ENCODE measurements around the gene DCPS. TPM values are rescaled to one million over a fixed set of nuclear protein-coding genes. Genes with fewer than 3 reads are reported as not detected.
"Not testable (repeated sequence)": the region's sequence is repeated elsewhere in the genome, so short reads cannot be mapped to it uniquely, and the experiment has no call there.

The DCPS gene
- total and polyA plus RNA-seq, 4 donors = 10.7 to 26.3 (median 20.4) TPM

DNA sequence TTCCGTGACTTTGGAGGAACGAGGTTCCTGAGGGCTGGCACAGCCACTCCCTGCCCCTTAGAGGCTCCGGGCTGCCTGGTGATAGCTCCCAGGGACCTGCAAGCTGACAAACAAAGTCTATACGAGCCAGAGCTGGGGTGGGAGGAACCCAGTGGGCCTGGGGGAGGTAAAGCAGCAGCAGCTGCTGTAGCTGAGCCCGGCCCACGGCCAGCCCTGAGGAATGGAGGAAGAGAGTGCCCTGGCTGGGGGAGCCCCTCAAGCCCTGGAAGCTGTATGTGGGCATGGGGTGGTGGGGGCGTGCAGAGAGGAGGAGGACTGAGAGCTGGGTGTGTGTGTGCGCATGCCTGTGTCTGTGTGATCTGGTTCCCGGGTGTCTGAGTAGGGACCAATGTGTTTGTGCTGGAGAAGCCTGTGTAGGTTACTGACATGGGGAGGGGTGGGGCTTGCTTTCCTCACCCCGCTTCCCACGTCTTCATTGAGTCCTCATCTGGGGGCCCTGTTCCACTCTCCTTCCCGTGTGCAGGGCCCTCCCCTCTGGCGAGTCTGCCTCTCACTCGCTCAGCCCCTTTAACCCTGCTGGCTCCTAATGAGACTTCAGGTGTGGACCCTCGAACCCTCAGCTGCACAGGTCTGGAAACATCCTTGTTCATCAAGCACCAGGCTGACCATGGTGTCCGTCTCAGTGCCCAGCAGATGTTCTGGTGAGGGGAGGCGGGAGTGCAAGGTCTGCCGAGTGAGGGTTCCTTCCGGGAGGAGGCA lies 62.4 kb downstream of the DCPS start:
- Histone ChIP-seq H3K27ac (ENCODE audit: low read depth in 1 of 2, low read length in 1 of 2) (peak overlapping the region; percentile 29 to 45), H3K36me3 (ENCODE audit: control insufficient read depth in 4 of 4, insufficient read depth in 4 of 4, low read length in 4 of 4) (no peaks in the 10 kb centered on the region), H3K27me3 (ENCODE audit: control insufficient read depth in 3 of 3, insufficient read depth in 3 of 3, low read length in 2 of 3) (no peaks in the 10 kb centered on the region), H3K4me3 (no peak overlapping the region), H3K9me3 (ENCODE audit: control insufficient read depth in 4 of 4, insufficient read depth in 3 of 4, low read length in 3 of 4) (no peaks in the 10 kb centered on the region), H3K9ac (ENCODE audit: insufficient read depth in 1 of 2, low read length in 2 of 2) (no peak overlapping the region), H3K4me1 (ENCODE audit: control insufficient read depth in 5 of 5, insufficient read depth in 5 of 5, low read length in 5 of 5) (peaks cover 0 to 16% (median 5%) of the 10 kb centered on the region in 5 donors)
- WGBS, 2 donors = 58 to 66% methylated on average over 17 to 19 of the region's 19 CpGs
- no peak for DNase-seq
- TF ChIP-seq, protein P1, sequence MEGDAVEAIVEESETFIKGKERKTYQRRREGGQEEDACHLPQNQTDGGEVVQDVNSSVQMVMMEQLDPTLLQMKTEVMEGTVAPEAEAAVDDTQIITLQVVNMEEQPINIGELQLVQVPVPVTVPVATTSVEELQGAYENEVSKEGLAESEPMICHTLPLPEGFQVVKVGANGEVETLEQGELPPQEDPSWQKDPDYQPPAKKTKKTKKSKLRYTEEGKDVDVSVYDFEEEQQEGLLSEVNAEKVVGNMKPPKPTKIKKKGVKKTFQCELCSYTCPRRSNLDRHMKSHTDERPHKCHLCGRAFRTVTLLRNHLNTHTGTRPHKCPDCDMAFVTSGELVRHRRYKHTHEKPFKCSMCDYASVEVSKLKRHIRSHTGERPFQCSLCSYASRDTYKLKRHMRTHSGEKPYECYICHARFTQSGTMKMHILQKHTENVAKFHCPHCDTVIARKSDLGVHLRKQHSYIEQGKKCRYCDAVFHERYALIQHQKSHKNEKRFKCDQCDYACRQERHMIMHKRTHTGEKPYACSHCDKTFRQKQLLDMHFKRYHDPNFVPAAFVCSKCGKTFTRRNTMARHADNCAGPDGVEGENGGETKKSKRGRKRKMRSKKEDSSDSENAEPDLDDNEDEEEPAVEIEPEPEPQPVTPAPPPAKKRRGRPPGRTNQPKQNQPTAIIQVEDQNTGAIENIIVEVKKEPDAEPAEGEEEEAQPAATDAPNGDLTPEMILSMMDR (IDR thresholded peaks at IDR 0.05; ENCODE audit: control extremely low read depth, extremely low read depth) = no peak
- ATAC-seq (ENCODE audit: insufficient read depth, low FRiP score) = no peak

DNA sequence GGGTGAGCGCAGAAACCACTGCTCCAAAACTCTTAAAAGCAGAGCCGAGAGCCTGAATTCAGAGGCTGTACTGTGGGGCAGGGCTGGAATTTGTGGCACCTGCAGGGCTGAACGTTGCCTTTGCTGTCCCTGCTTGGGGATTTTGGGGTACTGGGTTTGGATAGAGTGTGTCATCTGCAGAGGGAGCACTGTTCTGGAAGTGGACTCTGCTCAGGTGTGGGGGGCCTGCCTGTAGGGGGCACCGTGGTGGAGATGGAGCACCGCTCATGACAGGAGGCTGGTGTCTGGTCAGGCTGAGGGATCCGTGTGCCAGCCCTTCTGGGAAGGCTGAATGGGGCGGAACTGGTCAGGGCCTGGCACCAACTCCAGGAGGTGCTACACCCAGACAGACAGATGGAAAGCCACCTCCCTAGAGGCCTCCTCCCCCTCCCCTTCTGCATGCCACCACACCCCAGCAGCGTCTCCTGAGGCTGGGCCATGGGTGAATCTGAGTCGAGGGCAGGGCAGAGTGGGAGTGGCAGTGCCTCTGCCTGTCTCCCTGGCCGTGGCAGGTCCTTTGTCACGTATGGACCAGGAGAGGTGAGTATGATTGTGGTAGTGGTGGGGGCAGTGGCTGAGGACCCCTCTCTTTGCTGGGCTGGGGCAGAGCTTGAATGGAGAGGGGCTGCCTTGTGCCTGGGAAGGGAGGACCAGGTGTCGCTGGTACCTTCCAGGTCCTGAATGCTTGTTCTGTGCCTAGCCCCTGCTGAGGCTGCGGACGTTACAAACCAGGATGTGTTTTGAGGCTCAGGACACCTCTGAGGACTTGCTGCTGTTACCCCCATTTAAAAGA lies 63.2 kb downstream of the DCPS start:
- not testable (repeated sequence) for H3K9ac ChIP-seq (ENCODE audit: insufficient read depth in 1 of 2, low read length in 2 of 2); H3K9me3 ChIP-seq (ENCODE audit: control insufficient read depth in 4 of 4, insufficient read depth in 3 of 4, low read length in 3 of 4); ATAC-seq (ENCODE audit: insufficient read depth, low FRiP score); H3K36me3 ChIP-seq (ENCODE audit: control insufficient read depth in 4 of 4, insufficient read depth in 4 of 4, low read length in 4 of 4); H3K4me3 ChIP-seq; H3K27me3 ChIP-seq (ENCODE audit: control insufficient read depth in 3 of 3, insufficient read depth in 3 of 3, low read length in 2 of 3); DNase-seq
- peaks cover 0 to 16% (median 5%) of the 10 kb centered on the region in 5 donors for H3K4me1 ChIP-seq (ENCODE audit: control insufficient read depth in 5 of 5, insufficient read depth in 5 of 5, low read length in 5 of 5)
- H3K27ac ChIP-seq (ENCODE audit: low read depth in 1 of 2, low read length in 1 of 2) = peak overlapping the region in 1 of 2 donors; percentile 59
- WGBS, 2 donors = 71 to 82% methylated on average over 13 to 14 of the region's 14 CpGs

DNA sequence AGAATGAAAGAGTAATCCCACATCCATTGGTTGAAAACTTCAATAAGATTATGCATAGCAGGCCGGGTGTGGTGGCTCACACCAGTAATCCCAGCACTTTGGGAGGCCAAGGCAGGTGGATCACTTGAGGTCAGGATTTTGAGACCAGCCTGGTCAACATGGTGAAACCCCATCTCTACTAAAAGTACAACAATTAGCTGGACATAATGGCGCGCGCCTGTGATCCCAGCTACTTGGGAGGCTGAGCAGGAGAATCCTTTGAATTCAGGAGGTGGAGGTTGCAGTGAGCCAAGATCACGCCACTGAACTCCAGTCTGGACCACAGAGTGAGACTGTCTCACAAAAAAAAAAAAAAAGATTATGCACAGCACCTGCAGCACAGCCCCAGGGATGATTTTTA lies 63.9 kb downstream of the DCPS start:
- not testable (repeated sequence) for DNase-seq; H3K4me3 ChIP-seq; H3K9ac ChIP-seq (ENCODE audit: insufficient read depth in 1 of 2, low read length in 2 of 2); H3K36me3 ChIP-seq (ENCODE audit: control insufficient read depth in 4 of 4, insufficient read depth in 4 of 4, low read length in 4 of 4); H3K27me3 ChIP-seq (ENCODE audit: control insufficient read depth in 3 of 3, insufficient read depth in 3 of 3, low read length in 2 of 3); H3K9me3 ChIP-seq (ENCODE audit: control insufficient read depth in 4 of 4, insufficient read depth in 3 of 4, low read length in 3 of 4); ATAC-seq (ENCODE audit: insufficient read depth, low FRiP score)
- 97 to 99% methylated on average over 5 of the region's 5 CpGs for WGBS, 2 donors
- Histone ChIP-seq H3K4me1 (ENCODE audit: control insufficient read depth in 5 of 5, insufficient read depth in 5 of 5, low read length in 5 of 5) (peaks cover 0 to 16% (median 5%) of the 10 kb centered on the region in 5 donors), H3K27ac (ENCODE audit: low read depth in 1 of 2, low read length in 1 of 2) (peak overlapping the region; percentile 17 to 70)

DNA sequence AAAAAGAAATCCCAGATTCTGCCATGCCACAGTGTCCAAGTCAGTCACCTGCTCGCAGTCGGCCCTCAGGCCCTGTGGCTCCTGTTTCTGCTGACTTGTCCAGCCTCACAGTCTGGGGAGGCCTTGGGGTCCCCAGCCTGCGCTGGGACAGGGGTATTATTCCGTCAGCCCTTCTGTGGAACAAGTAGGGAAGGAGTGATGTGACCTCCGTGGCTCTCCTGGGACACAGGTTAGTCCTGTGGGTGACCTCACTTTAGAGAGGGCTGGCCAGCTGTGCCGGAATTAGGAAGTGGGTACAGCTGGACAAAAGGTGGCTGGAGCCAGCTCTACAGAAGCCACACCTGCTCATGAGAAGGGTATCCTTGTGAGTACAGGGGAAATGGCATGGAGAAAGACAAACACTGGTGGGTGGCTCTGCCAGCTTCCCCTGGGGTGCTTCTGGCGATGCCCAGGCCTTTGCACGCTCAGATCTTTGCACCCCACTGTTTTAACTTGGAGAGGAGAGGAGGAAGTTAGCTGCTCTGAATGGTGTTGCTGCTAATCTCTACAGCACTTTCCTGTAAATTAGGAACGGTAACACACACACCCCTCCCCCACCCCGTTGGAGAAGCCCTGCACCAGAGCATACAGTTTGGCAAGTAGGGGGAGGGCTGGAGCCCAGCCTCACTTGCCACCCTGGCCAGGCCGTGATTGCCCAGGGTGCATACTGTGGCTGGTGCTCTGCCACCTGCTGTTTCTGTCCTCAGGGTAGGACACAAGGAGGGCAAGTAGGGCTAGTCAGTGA lies 64.7 kb downstream of the DCPS start:
- H3K27me3 ChIP-seq (ENCODE audit: control insufficient read depth in 3 of 3, insufficient read depth in 3 of 3, low read length in 2 of 3); H3K9ac ChIP-seq (ENCODE audit: insufficient read depth in 1 of 2, low read length in 2 of 2); DNase-seq; ATAC-seq (ENCODE audit: insufficient read depth, low FRiP score); H3K9me3 ChIP-seq (ENCODE audit: control insufficient read depth in 4 of 4, insufficient read depth in 3 of 4, low read length in 3 of 4); H3K4me3 ChIP-seq; H3K36me3 ChIP-seq (ENCODE audit: control insufficient read depth in 4 of 4, insufficient read depth in 4 of 4, low read length in 4 of 4): not testable (repeated sequence)
- 40 to 53% methylated on average over 10 to 11 of the region's 11 CpGs for WGBS, 2 donors
- H3K27ac ChIP-seq (ENCODE audit: low read depth in 1 of 2, low read length in 1 of 2) = peak overlapping the region; percentile 17 to 70
- peaks cover 0 to 17% (median 2%) of the 10 kb centered on the region in 5 donors for H3K4me1 ChIP-seq (ENCODE audit: control insufficient read depth in 5 of 5, insufficient read depth in 5 of 5, low read length in 5 of 5)

All from lung (tissue), 12 donors.